Fibroblast of lung (primary cell): ENCODE measurements around the gene LUC7L3. TPM values are rescaled to one million over a fixed set of nuclear protein-coding genes. Genes with fewer than 3 reads are reported as not detected.

Source experiments
- DNase-seq, 2 donors: peaks; one replicate each; pipeline versions ENCODE4 v3.0.0 to v3.0.0-alpha.2; 2010; ENCODE audit warnings: low read depth in 2 of 2
- H2AFZ ChIP-seq: 2 replicates; pipeline ENCODE4 v1.5.1; 2012; ENCODE audit warnings: low read length, control low read depth, inconsistent platforms
- H3K27ac ChIP-seq: 2 replicates; pipeline ENCODE4 v1.5.1; 2011; ENCODE audit warnings: low read length, control low read depth; ENCODE audit not compliant: insufficient read depth
- H3K27me3 ChIP-seq: 2 replicates; pipeline ENCODE4 v1.5.1; 2011; ENCODE audit warnings: mild to moderate bottlenecking, low read length; ENCODE audit not compliant: control insufficient read depth, insufficient read depth
- H3K36me3 ChIP-seq: 2 replicates; pipeline ENCODE4 v1.5.1; 2011; ENCODE audit warnings: low read length; ENCODE audit not compliant: control insufficient read depth, insufficient read depth
- H3K4me1 ChIP-seq: 2 replicates; pipeline ENCODE4 v1.5.1; 2011; ENCODE audit warnings: low read length; ENCODE audit not compliant: control insufficient read depth, insufficient read depth; ENCODE audit errors: extremely low read depth
- H3K4me2 ChIP-seq: 2 replicates; pipeline ENCODE4 v1.5.1; 2011; ENCODE audit warnings: low read length, control low read depth; ENCODE audit not compliant: insufficient read depth; ENCODE audit errors: extremely low read depth
- H3K4me3 ChIP-seq, 4 experiments: fragments of 200-600 bp in 1 of 4; sonication (generic) in 1 of 4; replicated peaks in 1 of 4; 2 replicates each; pipeline ENCODE4 v1.5.1; 2011 to 2016; ENCODE audit warnings: low read length in 4 of 4, low read depth in 3 of 4, mild to moderate bottlenecking in 3 of 4, control low read depth in 2 of 4, inconsistent platforms in 1 of 4, mixed read lengths in 1 of 4; ENCODE audit not compliant: insufficient read depth in 1 of 4; ENCODE audit errors: control extremely low read depth in 1 of 4
- H3K79me2 ChIP-seq: 2 replicates; pipeline ENCODE4 v1.5.1; 2012; ENCODE audit warnings: mild to moderate bottlenecking, low read length, inconsistent platforms; ENCODE audit not compliant: control insufficient read depth, insufficient read depth
- H3K9ac ChIP-seq: 2 replicates; pipeline ENCODE4 v1.5.1; 2011; ENCODE audit warnings: mild to moderate bottlenecking, low read length, control low read depth; ENCODE audit not compliant: insufficient read depth
- H3K9me3 ChIP-seq: 2 replicates; pipeline ENCODE4 v1.5.1; 2012; ENCODE audit warnings: low read depth, low read length; ENCODE audit not compliant: control insufficient read depth, insufficient read depth
- H4K20me1 ChIP-seq: 2 replicates; pipeline ENCODE4 v1.5.1; 2011; ENCODE audit warnings: low read length; ENCODE audit not compliant: control insufficient read depth, insufficient read depth; ENCODE audit errors: extremely low read depth
- EZH2 ChIP-seq: IDR thresholded peaks from 2 replicates; pipeline ENCODE4 v1.5.1; 2012; ENCODE audit warnings: low read length, control low read depth, mild to moderate bottlenecking; ENCODE audit errors: missing control alignments
- polyA plus RNA-seq, 2 donors: library from polyadenylated mRNA; depleted of rRNA in 1 of 2; stranded (reverse) in 1 of 2; unstranded in 1 of 2; fragments of >200 nt; gene quantifications; 2 replicates each; pipeline ENCODE4 v1.2.1, GENCODE V29; 2011 to 2012; ENCODE audit warnings: missing spikeins in 1 of 2
- total RNA-seq: library from RNA; depleted of rRNA; stranded (reverse); fragments of >200 nt; gene quantifications from 2 replicates; pipeline ENCODE4 v1.2.1, GENCODE V29; 2014
- TF ChIP-seq, protein P1 (sequence below), 2 donors: IDR thresholded peaks in 1 of 2; conservative IDR thresholded peaks in 1 of 2; 1 replicate in 1 of 2; 2 replicates in 1 of 2; pipeline ENCODE4 v1.5.1; 2011 to 2012; ENCODE audit warnings: low read length in 2 of 2, control low read depth in 1 of 2, inconsistent platforms in 1 of 2, low read depth in 1 of 2, mild to moderate bottlenecking in 1 of 2

The LUC7L3 gene
- total and polyA plus RNA-seq, 2 donors (not counting 1 experiment from before 2014, with no cell fraction given) = 35.2 to 56.5 TPM

DNA sequence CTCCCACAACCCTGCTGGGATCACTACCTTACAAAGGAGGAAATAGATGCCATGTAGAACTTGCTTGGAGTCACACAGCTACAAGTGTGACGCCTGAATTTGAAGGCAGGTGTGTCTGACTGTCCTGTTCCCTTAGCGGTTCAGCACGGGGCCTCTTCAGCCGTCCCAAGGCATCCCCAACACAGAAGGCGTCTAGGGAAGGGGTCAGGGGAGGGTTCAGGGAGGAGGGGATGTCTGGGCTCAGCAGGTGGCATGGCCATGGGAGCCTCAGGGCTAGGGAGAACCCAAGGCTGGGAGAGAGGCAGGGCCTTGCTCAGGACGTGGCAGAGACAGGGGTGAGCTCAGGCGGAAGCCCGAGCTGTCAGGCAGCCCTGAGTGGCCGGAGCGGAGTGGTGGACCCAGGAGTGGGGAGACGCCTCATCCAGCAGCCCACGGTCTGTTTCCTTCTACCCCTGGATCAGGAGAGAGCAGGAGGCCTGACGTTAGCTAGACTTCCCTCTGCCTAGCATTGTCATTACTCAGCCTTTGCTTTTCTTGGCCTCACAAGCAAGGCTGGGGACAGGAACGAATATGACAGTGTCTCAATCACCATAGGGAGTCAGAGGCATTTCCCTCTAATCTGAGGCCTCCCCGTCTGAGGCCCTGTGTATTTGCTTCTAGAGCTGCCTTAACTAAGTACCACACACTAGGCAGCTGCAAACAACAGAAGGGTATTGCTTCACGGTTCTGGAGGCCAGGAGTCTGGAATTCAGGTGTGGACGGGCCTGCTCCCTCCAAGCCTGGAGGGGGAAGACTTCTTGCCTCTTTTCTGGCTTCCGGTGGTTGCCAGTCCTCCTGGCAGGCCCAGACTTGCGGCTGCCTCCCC lies 79.3 kb downstream of the LUC7L3 start:
- H2AFZ ChIP-seq = no peak overlapping the region

DNA sequence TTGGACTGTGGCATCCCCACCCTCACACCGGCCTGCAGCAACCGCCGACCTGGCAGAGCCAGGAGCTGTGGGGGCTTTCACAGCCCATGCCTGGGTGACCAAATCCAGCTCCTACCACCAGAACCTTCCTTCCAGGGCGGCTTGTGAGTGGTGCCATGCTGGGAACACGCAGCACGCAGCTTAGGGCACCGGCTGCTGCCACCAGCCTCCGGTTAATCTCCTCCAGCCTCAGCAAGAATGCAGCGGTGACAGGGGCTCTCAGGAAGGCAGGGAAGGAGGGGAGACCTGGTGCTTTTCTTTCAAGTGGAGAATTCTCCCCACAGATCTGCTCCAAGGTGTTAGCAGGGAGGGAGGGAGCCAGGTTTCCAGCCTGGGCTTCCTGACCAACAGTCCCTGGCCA lies 80.2 kb downstream of the LUC7L3 start:
- H3K4me2 ChIP-seq = no peak overlapping the region
- H3K9ac ChIP-seq = no peak overlapping the region
- H3K4me3 ChIP-seq = no peak overlapping the region
- TF ChIP-seq, protein P1, sequence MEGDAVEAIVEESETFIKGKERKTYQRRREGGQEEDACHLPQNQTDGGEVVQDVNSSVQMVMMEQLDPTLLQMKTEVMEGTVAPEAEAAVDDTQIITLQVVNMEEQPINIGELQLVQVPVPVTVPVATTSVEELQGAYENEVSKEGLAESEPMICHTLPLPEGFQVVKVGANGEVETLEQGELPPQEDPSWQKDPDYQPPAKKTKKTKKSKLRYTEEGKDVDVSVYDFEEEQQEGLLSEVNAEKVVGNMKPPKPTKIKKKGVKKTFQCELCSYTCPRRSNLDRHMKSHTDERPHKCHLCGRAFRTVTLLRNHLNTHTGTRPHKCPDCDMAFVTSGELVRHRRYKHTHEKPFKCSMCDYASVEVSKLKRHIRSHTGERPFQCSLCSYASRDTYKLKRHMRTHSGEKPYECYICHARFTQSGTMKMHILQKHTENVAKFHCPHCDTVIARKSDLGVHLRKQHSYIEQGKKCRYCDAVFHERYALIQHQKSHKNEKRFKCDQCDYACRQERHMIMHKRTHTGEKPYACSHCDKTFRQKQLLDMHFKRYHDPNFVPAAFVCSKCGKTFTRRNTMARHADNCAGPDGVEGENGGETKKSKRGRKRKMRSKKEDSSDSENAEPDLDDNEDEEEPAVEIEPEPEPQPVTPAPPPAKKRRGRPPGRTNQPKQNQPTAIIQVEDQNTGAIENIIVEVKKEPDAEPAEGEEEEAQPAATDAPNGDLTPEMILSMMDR (conservative IDR thresholded peaks at IDR 0.05 in 1 of 2, IDR thresholded peaks at IDR 0.05 in 1 of 2; ENCODE audit: low read depth in 1 of 2, low read length in 2 of 2) = no peak
- no peak for TF ChIP-seq EZH2
- no peak overlapping the region for H2AFZ ChIP-seq
- no peak overlapping the region for H3K27ac ChIP-seq
- no peaks in the 10 kb centered on the region for H3K27me3 ChIP-seq
- H4K20me1 ChIP-seq = no peaks in the 10 kb centered on the region
- H3K9me3 ChIP-seq = no peaks in the 10 kb centered on the region
- no peaks in the 10 kb centered on the region for H3K36me3 ChIP-seq
- H3K79me2 ChIP-seq = no peaks in the 10 kb centered on the region
- DNase-seq = no peak
- H3K4me1 ChIP-seq = no peaks in the 10 kb centered on the region

More for the DNA sequence above, 79.3 kb downstream of the LUC7L3 start:
- no peak for DNase-seq
- Histone ChIP-seq H4K20me1 (no peaks in the 10 kb centered on the region), H3K79me2 (no peaks in the 10 kb centered on the region), H3K9ac (no peak overlapping the region), H3K4me2 (no peak overlapping the region), H3K27ac (no peak overlapping the region), H3K27me3 (no peaks in the 10 kb centered on the region), H3K9me3 (no peaks in the 10 kb centered on the region), H3K4me3 (no peak overlapping the region), H3K36me3 (no peaks in the 10 kb centered on the region), H3K4me1 (no peaks in the 10 kb centered on the region)
- no peak for TF ChIP-seq EZH2
- TF ChIP-seq, protein P1 (conservative IDR thresholded peaks at IDR 0.05 in 1 of 2, IDR thresholded peaks at IDR 0.05 in 1 of 2; ENCODE audit: low read depth in 1 of 2, low read length in 2 of 2) = no peak

DNA sequence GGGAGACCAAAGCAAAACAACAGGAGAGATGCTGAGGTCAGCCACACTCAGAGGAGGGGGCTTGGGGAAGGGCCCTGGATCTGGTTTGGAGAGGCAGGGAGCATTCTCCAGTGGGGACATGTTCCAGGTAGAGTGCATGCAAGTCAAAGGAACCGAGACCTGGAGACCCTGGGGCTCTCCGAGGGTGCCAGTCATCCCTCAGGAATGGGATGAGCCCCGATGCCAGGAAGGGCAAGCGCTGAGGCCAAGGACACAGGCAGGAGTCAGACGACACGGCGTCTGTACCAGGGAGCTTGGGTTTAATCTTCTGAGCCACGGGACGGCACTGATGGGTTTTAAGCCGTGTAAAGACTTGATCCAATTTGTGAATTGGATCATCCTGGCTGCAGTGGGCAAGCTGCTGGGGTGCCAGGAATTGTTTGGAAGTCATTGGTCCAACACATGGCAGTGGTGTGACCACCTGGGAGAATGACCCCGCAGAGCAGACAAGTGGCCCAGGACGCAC lies 80.8 kb downstream of the LUC7L3 start:
- no peak overlapping the region for H3K4me3 ChIP-seq
- no peaks in the 10 kb centered on the region for H3K4me1 ChIP-seq
- H3K79me2 ChIP-seq = no peaks in the 10 kb centered on the region
- H2AFZ ChIP-seq = no peak overlapping the region
- no peak overlapping the region for H3K9ac ChIP-seq
- H4K20me1 ChIP-seq = no peaks in the 10 kb centered on the region
- no peak overlapping the region for H3K27ac ChIP-seq
- no peaks in the 10 kb centered on the region for H3K36me3 ChIP-seq
- no peak overlapping the region for H3K4me2 ChIP-seq
- H3K27me3 ChIP-seq = no peaks in the 10 kb centered on the region
- no peak for TF ChIP-seq EZH2
- TF ChIP-seq, protein P1 (conservative IDR thresholded peaks at IDR 0.05 in 1 of 2, IDR thresholded peaks at IDR 0.05 in 1 of 2; ENCODE audit: low read depth in 1 of 2, low read length in 2 of 2) = no peak
- H3K9me3 ChIP-seq = no peaks in the 10 kb centered on the region
- DNase-seq = no peak
